Measurements from ENCODE around the gene UFD1.

UFD1 gene, protein sequence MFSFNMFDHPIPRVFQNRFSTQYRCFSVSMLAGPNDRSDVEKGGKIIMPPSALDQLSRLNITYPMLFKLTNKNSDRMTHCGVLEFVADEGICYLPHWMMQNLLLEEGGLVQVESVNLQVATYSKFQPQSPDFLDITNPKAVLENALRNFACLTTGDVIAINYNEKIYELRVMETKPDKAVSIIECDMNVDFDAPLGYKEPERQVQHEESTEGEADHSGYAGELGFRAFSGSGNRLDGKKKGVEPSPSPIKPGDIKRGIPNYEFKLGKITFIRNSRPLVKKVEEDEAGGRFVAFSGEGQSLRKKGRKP

DNA sequence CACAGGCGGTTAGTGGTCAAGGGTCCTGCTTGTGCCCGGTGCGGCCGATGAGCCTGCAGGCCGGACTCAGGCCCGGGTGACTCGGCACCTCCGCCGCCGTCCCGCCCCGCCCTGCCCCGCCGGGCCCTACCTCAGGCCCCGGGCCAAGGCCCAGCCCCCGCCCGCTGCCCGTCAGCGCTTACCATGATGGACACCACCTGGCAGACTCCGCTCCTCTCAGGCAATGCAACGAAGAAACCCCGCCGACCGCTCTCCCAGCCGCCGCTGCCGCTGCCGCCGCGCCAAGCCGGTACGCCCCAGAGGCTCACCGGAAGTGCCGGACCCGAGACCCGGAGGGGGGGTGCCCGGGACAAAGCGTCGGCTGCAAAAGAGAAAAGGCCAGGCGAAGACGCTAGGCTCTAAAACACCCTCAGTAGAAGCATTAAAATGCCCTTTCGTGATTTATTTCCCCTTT is at the start of gene UFD1:
Gene UFD1, minus strand, starts transcription at position 293 of the 454 bp plus-strand sequence. Its CDS starts 108 bp downstream, at position 185.
- DNase-seq, result peak; percentile 79 to 82

DNA sequence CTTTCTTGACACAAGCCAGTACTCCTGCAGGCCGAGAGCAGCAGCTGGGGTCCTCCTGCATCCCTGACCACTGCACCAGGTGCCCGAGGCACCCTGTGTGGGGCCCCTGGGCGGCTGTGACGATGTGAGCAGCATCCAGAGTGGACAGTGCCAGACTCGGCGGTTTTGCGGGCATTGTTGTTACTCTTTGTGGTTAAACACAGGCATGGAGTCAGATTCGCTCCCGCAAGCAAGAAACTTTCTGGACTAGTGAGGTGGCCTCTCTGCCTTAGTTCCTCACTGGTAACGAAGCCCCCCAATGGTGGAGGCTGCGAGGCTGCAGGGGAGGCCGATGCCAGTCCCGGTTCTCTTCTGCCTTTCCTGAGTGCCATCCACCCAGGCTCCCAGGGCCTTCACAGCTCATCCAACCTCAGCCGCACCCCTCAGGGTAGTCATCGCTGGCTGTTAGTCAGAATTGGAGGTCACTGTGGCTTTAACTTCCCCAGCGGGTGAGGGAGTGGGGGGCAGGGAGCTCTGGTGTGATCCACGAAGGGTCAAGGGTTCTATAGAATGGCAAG is 48.9 kb upstream of the UFD1 start:
- DNase-seq, result no peak

DNA sequence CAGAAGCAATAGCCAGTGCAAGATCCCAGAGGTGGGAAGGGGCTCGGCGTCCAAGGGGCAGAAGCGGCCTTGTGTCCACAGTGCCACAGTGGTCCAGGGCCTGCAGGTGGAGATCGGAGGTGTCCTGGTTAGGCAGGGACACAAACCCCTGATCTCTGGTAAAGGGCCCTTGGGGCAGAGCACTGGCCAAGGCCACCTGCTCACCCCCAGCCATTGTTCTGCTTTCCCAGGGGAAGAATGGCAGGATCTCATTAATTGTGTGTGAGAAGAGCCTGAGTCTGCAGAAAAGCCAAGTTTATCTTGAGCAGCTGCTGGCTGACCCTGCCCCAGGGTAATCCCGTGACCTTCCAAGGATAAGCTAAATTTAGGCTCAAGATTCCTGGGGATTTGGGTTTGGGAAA is 48.3 kb upstream of the UFD1 start:
- DNase-seq, result no peak

DNA sequence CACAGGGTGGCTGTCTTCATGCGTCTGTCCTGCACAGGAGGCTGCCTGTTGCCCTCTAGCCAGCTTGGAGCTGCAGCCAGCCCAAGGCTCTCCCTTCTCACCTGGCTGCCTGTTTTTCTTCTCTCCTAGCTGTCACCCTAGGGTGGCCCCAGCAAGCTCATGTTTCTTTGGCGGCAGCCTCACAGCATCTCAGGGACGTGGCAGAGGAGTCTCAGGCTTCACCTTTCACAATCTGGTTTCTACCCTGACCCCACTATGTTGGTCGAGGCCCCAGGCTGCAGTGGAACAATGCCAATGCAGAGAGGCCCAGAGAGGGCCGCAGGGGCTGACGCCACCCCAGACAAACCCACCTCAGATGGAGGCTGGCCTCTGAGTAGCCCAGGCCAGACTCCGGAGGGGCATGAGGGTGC is 47.7 kb upstream of the UFD1 start:
- DNase-seq, result no peak

DNA sequence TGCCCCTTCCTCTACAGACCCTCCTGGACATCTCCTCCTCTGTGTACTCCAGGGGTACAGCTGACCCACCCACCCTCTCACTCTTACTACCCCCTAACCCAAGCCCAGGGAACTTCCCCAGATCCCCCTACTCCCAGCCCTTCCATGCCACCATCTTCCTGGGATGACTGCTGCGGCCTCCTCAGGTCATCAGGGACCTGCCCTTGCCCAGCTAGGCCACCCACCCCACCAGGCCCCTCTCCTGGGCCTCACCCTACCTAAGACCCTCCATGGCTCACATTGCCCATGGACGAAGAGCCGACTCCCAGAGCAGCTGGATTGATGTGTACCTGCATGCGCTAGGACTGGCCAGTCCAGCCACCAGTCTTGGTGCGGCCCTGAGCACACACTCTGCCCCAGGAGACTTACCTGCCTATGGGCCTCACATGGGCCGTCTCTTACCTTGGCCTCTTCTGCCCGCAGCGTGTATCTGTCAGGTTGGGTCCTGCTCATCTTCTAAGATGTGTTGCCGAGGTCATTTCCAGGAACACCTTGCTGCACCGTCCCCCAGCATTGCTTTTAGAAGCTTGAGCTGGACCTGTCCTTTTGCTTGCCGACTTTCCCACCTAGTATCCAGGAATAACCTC is 47.2 kb upstream of the UFD1 start:
- DNase-seq, result no peak

DNA sequence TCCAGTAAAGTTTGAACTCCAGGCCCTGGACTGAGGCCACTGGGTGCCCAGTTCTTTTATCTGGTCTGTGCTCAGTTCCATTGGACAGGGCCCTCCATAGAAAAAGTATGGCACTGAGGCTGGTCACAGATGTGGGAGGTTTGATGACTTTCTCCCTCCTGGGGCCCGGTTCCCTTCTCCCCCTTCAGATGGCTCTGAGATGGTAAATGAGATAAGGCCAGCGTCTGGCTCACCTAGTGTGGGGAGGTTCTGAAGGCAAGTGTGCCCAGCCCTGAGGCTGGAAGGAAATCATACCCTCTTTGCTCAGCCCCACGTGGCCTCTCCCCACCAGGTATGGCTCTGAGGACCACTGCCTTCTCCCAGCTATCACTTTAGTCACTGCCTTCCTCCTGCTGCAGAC is 46.7 kb upstream of the UFD1 start:
- DNase-seq, result no peak

DNA sequence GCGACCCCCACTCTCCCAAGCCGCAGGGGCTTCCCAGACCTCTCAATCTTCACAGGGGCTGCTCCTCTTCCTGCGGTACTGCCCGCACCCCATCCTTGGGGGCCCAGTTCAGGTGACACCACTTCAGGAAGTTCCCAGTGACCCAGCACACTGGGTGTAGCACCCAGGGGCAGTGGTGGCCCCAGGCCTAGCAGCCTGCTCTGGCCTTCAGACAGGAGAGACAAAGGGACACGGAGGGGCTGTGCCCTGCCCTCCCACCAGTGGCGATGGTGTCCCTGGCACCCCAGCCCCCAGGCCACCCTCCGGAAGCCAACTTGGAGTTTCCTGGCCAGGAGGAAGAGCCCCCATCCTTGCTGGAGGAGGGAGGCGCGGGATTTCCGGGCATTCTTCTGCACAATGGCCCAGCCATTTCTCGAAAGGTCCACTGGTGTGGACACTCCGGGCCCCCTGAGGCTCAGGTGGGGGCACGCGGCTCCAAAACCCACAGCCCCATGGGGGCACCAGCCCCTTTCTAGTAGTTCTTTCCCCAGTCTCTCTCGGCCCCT is 46.2 kb upstream of the UFD1 start:
- no peak for DNase-seq

DNA sequence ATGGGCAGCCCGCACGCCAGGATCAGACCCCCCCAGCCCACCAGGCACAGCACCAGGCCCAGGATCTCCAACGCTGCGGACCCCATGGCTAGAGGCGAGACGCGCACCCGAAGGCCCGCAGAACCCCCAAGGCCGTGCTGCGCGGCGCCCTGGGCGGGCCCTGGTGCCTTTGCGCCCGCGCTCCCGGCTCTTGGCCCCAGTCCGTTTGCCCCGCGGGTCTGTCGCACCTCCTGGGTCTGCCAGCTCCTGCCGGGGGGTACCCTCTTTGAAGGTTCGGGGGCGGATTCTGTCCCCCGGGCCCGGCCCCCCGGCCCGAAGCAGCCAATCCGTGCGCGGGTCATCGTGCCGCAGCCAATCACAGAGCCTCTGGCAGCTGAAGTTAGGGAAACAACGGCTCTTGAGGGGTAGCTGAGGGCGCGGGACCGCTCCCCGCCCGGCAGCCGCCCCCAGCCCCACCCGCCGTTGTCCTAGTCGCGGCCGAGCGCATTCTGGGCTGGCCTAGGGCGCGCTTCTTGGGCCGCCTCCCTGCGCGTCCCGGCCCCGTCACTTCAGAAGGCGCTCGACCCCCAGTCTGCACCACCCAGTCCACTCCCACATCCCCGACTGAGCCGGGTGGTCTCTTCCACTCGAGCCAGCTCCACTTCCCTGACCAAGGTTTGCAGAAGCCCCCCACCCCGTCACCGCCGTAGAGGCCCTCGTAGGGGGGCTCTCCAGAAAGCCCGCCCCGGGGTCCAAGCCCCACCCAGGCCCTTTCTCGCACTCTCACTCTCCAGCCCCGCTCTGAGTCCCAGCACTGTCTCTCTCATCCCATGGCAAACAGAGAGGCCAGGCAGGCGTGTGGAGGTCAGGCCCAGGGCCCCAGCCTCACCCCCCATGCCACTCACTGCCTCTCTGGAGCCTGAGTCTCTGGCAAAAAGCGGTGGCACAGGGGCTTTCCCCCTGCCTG is 45.5 kb upstream of the UFD1 start, which contains the start of gene CLDN5:
Gene CLDN5, minus strand, starts transcription at position 241 of the 946 bp plus-strand sequence. Its CDS starts 155 bp downstream, at position 86.
- peak in 1 of 2 donors; percentile 43 for DNase-seq

DNA sequence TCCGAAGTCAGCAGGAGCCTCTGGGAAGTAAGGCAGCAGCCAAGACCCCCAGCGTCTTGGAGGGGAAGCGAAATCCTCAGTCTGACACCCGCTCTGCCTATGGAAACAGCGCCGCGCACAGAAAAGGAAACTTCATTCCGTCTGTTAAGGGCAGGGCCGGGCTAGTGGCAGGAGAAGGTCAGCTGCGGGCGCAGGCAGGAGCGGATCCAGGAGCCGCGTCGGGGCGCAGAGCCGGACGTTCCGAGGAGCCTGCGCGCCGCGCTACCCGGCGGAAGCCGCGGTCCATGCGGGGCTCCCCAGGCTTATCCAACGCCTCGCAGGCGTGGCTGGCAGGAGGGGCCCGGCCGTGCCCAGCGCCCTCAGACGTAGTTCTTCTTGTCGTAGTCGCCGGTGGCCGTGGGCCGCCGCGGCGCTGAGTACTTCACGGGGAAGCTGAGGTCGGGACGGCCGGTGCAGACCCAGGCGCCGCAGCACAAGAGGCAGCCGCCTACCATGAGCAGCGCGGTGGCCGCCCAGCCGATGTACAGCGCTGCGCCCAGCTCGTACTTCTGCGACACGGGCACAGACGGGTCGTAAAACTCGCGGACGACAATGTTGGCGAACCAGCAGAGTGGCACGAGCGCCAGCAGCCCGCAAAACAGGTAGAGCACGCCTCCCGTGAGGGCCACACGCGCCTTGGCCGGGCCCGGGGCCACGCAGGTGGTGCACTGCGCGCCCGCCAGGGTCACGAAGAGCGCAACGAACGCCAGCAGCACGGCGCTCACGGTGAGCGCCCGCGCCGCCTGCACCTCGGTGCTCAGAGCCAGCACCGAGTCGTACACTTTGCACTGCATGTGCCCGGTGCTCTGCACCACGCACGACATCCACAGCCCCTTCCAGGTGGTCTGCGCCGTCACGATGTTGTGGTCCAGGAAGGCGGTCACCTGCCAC is 44.5 kb upstream of the UFD1 start:
- DNase-seq, result peak in 1 of 2 donors; percentile 47

DNA sequence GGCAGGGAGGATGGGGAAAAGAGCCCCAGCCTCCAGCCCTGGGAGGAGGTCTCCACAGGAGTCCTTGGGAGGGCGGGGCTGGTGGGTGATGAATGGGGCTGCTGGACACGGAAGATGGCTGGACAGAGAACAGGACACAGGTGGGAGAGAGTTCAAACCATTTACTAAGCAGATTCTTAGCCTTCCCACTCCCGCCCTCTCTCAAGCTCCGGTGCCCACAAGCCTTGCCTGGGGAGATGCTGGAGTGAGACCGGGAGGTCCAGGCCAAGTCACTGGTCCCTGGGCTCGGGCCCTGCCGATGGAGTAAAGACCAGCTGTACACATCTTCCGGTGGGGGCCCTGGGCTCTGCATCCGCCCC is 43.9 kb upstream of the UFD1 start:
- DNase-seq, result no peak

DNA sequence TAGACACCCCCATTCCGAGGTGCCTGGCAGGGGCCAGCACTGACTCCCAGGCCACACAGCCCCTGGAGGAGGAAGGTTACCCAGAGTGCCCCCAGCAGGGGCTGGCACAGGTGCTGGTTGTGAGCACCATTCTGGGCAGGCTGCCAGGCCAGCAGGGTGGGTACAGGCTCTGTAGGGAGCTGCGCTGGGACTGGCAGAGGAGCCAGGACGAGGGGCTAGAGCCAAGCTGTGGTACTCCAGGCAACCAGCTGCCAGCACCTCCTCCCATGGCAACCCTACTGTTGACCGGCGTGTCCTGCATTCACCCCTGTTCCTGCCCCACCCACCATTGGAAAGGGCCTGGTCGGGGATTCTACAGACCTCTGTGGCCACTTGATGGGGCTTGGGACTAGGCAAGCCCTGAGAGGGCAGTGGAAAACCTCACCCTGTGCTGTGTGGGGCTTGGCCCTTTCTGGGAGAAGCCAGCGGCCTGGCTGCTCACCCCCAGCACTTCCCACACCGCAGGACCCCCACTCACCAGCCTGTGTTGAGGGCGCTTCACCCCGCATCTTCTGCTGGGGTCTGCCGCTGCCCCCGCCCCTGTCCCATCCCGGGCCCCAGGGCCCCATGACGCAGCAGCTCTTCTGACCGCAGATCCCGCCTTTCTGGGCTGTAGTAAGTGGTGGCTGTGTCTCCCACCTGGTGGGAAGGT is 43.3 kb upstream of the UFD1 start:
- no peak for DNase-seq

DNA sequence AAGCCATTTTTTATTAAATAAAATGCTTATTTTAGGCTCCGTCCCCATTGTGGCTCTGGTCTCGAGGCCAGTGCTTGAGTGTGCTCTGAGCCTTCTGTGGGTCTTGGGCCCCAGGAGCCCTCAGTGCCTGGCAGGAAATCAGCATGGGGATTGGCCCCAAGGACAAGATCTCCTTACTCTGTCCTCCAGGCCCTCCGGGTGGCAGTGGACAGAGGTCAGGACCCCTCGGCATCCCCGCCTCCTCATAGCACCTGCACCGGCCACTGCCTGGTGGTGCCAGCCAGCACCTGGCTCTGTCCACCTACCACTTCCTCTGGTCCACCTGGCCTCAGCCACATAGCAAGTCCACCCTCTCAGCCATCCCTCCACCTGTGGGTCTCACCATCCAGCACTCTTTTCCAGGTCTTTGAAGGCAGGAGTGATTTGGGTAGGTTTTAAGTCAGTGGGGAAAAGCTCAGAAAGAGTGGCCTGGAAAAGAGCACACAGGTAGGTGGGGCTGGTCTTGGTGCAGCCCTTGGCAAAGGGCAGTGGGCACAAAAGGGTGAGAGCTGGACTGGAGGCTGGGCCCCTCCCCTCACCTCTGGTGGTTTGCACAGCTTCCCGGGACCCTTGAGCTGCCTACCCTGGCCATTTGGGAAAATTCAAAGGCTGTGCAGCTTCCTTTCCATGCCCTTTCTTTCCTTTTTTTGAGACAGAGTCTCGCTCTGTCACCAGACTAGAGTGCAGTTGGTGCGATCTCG is 41.7 kb upstream of the UFD1 start:
- no peak for DNase-seq

DNA sequence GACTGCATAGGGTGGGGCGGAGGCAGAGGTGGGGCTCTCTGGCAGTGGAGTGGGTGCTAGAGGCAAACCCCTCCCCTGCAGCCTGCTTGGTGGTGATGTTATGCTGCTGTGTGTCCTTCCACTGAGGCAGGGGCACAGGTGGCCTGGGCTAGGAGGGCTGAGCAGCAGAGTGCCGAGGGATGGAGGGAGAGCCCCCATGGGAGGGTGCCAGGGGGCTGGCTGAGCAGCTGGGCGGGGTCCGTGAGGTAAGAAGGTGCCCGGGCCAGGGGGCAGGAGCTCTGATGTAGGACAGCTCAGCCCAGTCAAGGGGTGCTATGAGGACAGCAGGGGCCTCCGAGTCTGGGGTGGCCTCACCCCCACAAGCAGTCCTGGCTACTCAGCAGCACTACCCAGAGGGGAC is 41.0 kb upstream of the UFD1 start:
- no peak for DNase-seq

DNA sequence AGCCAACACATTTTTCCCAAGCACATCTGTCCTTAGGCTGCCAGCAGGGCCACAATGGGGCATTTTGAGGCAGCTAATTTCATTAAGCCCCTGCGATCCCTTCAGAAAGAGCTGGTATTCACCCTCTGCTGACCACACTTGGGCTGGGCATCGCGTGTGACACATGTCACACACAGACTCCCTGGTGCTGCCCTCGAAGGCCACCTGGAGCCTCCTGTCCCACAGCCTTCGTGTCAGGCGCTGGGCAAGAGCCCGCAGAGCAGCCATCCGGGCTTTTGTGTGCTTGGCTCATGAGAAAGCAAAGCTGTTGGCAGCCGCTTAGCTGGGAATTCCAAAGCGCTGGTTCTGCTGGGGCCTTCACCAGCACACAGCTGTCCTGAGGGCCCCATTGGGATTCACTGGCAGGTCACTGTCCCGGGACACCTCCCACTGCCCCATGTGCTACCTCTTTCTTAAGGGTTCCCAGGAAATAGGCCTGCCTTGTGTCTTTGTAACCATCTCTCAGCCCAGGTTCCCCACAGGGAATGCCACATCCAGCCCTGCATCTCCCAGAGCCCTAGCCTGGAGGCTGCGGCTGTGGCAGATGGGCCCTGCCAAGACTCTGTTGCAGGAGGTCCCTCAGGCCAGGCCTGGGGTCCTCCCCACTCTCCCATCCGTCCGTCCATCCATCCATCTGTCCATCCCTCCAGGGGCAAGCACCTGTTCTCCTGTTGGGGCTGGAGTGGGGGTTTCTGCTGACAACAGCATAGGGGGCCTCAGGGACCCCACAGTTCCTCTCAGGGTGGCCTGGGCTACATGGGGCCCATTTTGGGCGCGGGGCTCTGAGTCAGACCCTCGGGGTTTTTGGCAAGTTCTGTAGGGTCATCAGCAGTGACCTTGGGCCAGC is 40.3 kb upstream of the UFD1 start:
- no peak for DNase-seq

DNA sequence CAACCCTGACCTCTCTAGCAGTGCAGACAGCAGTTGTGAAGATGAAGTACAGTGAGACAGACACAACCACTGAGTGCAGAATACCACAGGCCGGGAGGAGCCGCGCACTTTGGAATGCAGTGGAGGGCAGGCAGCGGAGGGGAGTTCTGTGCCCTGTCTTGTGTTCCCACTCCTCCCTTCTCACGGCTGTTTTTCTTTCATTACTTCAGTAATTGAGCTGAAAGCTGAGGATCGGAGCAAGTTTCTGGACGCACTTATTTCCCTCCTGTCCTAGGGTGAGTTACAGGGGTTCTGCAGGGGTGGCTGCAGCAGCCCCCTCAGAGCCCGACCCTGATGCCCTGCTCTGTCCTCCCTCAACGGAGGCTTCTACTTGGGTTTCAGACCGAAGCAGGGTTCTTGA is 39.6 kb upstream of the UFD1 start:
- no peak for DNase-seq

DNA sequence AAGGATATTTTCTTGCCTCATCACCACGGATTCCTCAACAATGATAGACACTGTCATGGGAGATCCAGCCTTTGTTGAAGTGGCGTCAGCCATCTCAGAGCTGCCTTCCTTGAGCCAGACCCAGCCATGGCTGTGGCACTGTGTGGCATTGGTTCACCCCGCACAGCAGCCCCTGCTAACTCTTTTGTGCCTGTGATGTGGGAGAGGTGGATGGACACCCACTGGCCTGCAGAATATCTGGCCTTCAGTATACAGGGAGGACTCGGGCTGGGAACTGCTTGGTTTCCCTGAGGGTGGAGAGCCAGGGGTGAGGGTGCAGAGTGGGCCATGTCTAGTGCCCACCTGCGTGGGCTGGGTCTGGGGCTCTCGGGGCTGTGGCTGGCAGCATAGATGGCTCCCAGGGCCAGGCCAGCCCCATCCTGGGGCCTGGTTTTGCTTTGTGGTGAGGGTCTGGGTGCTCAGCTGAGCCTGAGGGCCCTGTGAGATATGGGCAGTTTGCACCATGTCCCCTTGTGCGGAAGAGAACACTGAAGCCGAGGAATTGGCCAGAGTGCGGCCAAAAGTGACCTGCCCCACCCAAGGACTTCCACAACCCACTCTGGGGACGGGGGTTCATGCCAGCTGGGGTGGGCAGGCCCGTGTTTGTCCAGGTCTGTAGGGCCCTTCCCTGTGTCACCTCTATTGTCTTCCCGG is 39.1 kb upstream of the UFD1 start:
- DNase-seq, result no peak

DNA sequence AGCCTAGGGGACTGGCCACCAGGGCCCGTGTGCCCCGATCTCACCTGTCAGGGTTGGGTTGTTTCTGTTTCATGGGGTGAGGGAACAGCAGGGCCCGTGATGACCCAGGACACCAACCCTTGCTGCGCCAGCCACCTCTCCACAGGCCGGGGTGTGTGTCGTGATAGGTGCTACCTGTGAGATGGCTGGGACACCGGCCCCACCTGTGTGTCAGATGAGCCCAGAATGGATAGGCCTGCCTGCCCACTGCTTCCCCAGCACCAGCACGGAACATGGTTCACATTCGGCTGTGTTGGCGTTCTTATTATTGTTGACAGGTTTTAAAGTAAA is 38.1 kb upstream of the UFD1 start:
- no peak for DNase-seq

DNA sequence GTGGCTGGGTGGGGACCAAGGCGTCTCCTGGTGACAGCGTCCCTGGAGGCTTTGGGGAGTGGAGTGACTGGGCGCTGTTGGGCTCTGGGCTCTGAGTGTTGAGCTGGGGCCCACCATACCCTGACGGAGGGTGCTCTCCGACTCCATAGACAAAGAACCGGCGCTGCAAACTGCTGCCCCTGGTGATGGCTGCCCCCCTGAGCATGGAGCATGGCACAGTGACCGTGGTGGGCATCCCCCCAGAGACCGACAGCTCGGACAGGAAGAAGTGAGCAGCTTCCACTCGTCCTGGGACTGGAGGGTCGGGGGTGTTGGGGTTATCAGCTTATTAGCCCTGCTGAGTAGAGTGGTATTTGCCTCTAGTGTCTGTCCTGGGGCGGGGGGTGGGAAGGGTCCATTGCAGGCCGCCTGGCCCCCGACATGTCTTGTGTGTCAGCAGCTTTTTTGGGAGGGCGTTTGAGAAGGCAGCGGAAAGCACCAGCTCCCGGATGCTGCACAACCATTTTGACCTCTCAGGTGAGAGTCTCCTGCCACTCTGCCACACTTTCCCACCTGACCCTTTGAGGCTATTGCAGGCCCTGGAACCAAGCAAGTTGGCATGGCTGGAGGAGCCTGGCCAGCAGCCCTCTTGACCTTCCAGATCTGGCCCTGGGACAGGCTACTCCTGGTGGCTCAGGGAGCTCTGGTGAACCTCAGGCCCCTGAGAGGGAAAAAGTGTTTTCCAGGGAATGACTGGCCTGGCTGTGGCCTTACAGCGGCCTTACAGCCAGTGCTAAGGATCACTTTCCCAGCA is 37.6 kb upstream of the UFD1 start:
- no peak for DNase-seq

Measured in stimulated activated CD4-positive, alpha-beta T cell treated with anti-CD3 and anti-CD28 coated beads, Interleukin-2, amount 100 ng/mL, for 24 hours (primary cell).